Medulla oblongata (tissue), 1 donor: ENCODE data around the gene DOCK10.
A peak's percentile ranks its signal among the peaks of the same experiment; 100 is the strongest.

Source experiments
- DNase-seq: peaks from one replicate; pipeline ENCODE4 v3.0.0-alpha.2; 2015; ENCODE audit errors: extremely low spot score

The DOCK10 gene

DNA sequence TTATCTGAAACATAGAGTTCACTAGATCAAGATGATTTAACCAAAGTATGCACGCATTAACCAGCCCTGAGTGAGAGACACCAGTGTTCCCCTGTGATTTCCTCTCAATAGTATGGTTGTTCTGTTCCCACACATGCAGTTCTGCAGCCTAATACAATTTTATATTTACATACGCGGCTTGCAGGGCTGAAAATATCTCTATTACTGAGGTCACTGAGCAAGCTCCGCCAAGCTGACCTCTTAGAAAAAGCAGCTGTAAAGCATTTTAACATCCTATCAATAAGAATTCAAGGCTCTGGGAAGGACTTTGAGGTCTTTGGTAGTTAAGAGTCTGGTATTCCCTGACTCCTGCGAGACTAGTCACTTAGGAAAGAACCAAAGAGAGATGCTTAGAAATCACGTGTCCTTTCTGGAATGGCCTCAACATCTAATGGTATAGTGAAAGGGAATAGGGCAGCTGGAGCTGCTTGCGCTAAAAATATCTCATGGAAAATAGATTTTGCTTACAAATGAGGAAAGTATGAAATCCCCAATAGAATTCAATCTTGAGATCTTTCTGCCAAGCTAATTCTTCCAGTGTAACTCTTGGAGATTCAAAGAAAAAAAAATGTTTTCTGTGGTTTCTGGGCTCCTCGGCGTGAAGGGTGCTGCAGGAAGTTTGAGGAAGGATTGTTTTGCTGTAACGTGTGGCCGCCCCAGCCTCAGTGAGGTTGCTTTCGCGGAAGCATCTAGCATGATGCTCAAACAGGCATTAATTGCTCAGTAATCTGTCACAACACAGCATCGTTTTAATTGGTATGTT is 59.2 kb downstream of the DOCK10 start:
- peak; percentile 63 for DNase-seq

DNA sequence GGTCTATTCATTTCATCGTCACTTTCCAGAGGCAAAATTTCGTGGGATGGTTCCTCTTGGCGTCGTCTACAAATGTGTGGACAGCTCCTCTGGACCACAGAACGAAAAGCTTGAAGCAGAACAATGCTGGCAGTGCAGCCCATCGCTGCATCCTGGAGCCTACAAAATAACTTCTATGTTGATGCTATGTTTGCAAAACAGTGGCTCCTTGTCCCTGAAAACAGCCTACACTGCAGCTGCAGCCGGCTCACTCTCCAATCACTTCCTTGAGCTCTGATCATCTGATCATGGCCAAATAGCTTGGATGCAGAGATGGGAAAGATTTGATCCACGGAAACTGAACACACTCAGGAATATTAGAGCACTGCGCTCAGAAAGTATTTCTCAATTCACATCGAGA is 60.0 kb downstream of the DOCK10 start:
- DNase-seq, result peak; percentile 91

DNA sequence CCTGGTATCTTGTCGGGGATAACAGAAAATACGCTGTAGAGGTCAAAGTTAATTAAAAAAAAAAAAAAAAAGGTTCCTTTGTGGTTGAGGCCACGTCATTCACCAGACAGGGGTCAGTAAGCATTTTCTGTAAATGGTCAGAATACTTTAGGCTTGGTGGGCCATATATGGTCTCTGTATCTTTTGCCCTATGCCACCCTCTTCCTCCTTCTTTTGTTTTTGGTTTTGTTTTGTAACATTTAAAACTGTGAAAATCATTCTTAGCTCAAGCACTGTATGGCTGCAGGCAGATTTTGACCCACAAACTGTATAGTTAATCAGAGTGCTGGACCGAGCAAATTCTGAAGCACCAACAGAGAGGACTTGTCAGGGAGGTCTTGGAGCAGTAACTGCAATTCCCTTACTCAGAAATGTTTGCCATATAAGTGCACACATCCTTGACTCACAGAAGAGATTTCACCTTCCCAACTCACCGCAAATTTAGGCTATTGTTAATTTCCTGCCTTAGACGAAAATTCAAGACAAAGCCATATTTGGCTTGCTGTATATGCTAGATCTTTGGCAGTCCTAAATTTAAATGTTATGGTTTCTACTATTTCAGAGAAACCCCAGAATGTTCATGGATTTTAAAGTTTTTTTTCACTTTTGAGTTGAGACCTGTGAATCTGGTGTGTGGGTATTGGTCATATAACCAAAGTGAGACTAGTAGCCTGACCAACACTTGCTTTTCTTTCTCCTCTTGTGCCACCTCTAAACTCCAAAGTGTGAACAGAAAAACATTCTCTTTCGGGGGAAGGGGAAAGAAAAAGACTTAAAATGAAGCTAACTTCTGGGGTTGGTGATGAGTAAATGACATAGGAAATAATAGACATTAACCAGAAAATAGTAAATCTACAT is 65.4 kb downstream of the DOCK10 start:
- no peak for DNase-seq

DNA sequence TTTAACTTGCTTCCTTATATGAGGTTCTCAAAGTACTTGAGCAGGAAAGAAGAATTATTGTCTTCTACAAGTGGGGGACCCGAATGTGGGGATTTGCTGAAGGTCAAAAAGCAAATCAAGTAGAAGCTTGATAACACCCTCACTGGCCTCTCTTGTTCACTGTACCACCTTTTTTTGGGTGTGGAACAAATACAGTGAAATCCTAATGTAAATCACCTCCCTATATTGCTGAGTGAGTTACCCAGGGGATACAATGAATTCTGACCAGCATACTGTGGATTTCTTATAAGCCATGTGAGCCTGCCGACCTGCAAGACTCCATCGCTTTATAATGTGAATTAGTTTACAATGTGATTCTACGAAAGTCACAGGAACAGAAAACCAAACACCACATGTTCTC is 66.5 kb downstream of the DOCK10 start:
- DNase-seq, result no peak

DNA sequence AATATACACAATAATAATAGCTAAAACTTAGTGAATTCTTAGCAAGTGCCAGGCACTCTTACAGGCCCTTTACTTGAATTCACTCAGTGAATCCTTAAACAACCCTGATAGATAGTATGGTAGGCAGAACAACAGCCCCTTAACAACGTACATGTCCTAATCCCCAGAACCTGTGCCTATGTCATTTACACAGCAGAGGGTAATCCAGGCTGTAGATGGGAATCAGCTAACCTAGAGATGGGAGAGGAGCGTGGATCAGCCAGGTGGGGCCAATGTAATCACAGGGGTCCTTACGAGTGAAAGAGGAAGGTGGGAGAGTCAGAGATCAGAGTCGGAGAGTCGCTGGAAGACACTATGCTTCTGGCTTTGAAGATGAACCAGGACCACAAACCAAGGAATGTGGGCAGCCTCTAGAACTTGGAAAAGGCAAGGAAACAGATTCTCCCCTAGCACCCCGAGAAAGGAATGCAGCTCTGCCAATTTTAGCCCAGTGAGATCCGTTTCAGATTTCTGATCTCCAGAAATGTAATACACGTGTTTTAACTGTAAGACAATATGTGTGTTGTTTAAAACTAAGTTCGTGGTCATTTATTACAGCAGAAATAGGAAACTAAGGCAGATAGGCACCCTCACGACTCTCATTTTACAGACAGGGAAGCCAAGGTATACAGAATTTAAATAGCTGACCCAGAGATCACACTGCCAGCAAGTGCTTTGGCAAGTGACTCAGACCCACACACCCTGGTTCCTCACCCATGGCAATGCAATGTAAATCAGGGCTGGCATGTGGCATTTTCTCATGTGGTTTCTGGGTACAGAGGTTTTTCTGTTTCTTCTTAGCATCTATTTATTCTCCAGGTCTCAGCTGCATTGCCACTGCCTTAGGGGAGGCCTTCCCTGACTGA is 68.9 kb downstream of the DOCK10 start:
- DNase-seq, result peak; percentile 72

DNA sequence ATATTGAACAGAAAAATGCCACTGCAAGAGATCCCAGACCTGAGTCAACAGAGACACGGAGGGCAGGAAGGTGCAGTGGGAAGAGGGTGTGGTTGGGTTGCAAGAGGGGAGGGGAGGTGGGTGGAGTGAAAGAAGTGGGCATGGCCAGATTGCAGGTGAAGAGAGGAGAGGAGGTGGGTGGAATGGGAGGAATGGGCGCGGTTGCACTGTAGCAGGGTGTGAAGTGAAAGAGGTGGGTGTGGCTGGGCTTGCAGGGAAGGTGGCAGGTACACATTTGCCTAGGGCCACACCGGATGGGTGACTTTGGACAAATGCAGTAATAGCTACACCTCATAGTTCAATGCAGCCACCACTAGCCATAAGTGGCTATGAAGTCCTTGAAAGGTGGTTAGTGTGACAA is 71.1 kb downstream of the DOCK10 start:
- DNase-seq, result no peak

DNA sequence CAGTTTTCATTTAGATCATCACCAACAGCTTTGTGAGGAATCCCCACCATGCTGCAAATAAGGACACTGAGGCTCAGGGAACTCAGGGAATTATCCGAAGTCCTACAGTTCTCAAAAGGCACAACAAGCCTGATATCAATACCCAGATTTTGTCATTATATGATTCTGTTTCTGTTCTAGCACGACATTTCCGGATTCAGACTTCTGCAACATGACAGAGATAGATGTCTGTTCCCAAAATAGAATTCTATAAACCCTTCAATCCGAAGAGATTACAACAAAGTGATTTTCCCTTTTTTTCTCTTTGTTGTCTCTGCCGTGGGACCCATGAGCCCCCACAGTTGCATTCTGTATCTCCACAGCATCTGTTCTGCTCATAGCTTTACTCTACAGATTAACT is 72.0 kb downstream of the DOCK10 start:
- no peak for DNase-seq

DNA sequence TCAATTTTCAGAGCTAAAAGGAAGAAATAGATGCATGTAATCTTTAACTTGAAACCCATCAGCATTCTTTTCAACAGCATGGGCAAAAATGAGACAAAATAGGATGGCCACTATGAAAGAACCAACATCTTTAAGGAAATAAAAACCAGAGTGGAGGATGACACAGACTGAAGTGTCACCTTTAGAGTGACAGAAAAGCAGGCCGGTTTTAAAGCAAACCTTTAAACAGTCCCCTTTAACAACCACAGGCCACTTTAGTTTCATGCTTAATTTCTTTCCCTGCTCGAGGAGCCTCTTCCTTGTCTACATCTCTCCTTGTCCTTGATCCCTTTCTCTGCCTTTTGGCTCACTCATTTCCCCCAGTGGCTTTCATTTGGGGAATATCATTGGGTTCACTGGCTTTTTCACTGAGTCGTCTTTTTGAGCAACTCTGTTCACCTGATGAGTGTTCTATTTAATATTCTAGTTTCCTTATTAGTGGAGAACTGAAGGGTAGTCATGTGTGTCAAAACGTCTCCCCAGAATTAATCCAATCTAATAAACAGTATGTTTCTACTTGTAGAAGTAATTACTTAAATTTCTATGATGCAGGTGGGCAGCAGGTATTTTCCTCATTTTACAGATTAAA is 72.5 kb downstream of the DOCK10 start:
- no peak for DNase-seq

DNA sequence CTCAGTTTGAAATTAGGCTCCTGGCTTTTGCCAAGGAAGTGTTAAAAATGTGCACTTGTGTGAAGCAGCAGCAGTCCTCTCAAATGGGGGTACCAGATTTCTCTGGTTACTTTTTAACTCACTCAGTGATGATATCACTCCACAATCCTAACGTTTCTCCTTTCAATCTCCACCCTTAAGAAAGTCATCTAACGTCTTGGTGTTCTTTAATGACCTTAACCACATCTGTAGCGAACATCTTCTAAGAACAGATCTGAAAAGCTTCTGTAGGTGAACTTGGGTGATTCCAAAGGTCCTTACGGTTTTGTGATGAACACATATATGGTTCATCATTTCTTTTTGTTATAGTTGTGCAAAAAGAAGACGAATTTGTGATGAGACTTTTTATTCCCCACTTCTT is 73.2 kb downstream of the DOCK10 start:
- DNase-seq, result no peak

DNA sequence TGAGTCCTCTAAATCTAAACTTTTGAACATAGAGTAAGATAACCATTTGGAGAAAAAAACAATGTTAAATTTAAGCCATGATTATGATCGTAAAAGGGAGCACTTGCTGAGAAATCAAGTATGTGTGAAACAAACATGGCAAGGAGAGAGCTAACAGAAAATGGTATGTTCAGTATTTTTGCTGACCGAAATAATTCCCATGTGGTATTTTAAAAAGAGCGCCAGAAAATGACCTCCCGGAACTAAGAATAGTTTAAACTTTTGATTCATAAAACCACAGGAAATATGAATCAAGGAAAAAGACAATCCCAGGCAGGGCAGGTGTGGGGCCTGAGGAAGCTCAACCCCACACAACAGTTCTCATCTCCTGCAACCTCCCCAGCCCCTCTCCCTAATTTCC is 74.2 kb downstream of the DOCK10 start:
- no peak for DNase-seq

DNA sequence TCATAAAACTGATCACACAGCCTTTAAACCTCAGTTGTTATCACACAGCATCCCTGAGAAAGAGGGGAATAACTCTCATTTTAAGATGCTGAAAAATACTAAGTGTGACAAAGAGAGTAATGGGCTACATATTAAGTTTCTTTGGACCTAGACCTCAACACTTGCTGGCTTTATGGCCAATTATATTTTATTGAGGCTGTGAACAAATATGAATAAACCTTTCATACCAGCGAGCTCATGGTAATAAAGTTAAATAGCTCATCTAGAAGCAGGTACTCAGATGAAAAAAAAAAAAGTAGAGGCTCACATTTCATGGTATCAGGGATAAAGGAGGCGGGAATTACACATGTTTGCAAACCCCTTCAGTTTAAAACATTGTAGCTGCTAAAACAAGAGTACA is 75.7 kb downstream of the DOCK10 start:
- no peak for DNase-seq

DNA sequence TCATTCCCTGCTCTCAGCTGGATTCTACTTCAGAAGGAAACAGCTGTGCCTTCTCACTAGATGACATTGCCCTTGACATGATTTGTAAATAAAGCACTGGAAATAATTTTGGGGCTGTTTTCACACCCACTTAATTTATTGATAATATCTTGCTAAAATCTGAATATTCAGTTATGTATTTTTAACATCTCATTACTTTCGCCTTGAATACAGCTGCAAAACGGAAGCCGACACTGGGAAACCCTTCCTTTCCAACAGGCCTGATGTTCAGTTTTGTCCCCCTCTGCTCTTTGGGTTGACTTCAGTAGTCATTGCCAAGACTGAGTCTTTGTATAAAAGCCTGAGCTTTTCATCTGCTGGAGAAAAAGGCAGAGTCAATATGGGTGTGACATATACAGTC is 82.7 kb downstream of the DOCK10 start:
- DNase-seq, result no peak

DNA sequence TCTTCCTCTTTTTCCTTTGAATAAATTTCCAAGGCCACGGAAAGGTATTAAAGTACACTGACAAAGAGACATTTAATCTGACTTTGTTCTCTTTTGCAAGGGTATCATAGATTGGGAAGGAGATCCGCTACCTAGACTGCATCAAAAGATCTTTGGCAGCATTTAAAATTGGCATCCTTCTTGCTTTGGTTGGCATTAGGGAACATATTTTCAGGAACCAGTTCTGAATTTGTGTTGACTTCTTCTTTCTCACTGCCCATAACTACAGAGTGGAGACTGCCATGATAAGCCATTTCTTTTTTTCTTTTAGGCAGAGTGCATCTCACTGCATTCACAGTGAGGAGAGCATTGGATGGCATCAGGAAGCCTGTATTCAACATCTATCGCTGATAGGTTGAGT is 83.4 kb downstream of the DOCK10 start:
- DNase-seq, result peak; percentile 63

DNA sequence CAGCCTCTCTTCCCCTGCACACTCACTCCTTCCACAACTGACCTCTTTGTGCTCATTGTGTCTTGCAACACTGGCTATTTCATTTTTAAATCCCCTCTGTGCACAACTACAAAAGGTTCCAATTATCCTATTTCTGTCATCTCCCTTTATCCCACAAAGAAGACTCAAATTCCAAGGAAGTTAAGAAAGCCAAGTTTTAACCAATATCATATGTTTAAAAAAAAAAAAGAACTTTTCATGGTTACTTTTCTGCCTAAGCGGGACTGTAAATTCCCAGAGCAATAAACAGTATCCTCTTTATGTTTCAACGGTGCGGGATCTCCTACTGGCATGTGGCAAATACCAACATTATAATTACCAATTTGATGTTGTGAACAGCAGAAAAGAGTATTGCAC is 83.8 kb downstream of the DOCK10 start:
- no peak for DNase-seq

DNA sequence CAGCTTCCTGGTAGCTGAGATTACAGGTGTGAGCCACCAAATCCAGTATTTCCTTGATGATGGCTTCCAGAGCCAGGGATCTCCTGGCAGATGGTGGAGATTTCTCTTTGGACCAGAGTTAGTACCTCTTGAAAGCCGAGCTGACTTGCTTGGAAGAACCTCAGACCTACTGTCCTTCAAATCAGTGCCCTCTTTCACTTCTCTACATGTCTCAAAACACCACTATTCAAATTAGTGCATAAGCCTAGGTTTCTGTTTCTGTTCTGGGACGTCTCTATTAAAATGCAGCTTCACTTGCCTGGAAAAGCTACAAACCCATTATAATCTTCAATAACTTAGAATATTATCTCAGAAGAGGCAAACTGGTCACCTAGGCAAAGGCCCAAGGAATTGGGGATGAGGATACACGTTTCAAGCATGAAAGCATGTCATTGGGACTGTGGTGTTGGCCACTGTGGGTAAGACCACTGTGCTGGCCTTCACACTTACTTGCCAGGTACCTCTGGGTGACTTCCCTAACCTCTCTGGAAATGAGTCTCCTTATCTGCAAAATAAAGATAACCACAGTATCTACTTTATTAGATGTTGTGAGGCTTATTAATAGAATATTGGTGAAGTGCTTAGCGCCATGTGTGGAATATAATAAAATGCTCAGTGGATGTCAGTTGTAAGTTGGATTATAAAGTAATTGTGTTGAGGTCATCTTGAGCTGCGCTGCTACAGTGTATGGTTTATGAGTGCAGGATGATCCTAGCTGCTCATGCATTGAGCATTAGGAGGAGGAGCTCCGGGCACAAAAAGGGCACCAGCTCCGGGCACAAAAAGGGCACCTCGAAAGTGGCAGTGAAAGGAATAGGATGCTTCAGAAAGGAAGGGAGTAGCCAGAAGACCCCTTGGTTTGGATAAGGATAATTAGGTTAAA is 84.5 kb downstream of the DOCK10 start:
- DNase-seq, result peak; percentile 58

DNA sequence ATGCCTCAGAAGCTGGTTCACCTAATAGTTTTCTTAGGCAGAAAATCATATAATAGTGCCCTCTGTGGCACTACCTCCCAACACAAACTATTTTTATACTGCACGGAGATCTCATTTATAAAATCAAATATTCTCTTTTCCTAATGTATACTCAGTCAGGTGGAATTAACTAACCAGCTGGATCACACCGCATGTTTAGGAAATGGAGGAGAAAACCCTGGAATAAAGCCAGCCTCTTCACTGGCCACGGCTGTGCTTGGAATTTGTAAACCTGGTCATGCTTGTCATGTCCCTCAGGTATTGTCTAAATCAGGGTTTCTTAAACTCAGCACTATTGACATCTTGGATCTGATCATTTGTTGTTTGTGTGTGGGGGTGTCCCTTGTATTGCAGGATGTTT is 85.6 kb downstream of the DOCK10 start:
- DNase-seq, result no peak

DNA sequence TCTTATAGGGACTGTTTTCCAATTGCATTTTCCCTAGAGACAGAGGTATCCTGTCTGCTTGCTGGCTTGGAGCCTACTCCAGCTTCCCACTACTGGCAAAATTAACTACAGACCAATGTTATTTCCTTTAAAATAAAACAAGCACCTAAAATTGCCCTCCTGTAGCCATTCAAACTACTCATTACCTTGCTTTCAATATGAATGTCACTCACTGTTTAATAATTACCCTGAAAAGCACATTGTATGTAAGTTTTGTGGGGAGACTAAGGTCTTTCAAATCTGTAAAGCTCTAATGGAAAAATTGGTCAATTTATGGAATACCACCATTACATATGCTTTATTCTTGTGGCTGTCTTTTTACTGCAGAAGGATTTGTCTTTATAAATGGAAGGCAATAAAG is 87.3 kb downstream of the DOCK10 start:
- DNase-seq, result no peak

DNA sequence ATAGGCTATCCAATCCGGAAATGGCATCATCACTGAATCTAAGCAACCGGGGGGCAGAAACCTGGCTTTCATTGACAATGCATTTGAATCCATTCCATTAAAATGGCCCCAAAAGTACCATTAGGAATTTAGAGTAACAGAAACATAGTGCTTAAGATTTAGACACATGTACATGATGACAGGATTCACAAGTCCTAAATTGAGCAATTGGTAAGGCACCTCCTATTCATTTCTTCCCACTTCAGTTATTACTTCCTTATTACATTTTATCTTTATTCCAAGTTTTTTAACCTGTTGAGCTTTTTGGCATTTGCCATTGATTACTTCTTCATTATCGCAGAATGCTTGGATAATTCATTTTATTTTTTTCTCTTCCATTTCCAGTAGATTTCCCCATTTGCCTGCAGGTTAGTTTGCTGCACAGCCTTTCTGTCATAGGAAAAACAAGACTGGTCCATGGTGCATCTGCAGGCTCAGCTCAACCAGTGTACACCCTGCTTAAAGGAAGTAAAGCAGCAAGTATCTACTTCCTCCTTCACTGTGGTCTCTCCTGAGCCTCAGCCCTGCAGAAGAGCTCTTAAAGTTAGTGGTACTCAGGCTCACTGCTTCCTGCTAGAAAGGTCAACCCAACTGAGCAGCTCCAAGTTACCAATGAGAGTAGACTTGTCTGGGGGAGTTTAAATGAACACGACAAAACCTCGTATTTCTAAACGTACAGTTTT is 89.2 kb downstream of the DOCK10 start:
- peak; percentile 63 for DNase-seq

DNA sequence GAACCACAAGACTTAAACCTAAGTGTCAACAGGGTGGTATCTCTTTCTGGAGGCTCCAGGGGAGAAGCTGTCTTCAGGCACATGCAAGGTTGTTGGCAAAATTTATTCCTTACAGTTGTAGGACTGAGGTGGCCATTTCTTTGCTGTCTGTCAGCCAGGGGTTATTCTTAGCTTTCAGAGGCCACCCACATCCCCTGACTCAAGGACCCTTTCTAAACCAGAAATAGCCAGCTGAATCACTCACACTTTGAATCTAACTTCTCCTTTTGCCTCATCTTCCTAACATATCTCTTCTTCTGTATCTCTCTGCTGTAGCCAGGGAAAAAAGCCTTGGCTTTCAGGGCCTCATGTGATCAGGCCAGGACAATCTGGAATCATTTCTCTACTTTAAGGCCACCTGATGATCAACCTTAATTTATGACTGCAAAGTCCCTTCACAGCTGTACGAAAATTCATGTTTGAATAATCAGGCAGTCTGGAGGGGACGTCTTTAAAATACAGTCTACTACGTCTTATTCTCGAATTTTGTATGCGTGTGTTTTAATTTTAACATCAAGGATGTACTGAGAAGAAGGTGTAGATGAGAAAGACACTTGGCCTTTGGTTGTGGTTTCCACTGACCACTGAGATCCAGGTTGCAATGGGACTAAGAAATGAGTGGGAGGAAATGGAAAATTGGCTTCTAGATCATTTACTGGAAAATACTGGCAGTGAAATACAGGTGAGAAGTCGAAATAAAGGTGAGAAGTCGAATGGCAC is 90.4 kb downstream of the DOCK10 start:
- DNase-seq, result no peak
